NB4 (cell line): ENCODE measurements around the gene SLC7A8.

Experiments used
- POLR2A ChIP-seq: IDR thresholded peaks from 2 replicates; pipeline ENCODE4 v1.6.1; 2011; ENCODE audit warnings: mild to moderate bottlenecking; ENCODE audit not compliant: insufficient read length; ENCODE audit errors: extremely low read depth
- TF ChIP-seq, protein P1 (sequence below): IDR thresholded peaks from 2 replicates; pipeline ENCODE4 v1.6.1; 2011; ENCODE audit warnings: low read depth, low read length

DNA sequence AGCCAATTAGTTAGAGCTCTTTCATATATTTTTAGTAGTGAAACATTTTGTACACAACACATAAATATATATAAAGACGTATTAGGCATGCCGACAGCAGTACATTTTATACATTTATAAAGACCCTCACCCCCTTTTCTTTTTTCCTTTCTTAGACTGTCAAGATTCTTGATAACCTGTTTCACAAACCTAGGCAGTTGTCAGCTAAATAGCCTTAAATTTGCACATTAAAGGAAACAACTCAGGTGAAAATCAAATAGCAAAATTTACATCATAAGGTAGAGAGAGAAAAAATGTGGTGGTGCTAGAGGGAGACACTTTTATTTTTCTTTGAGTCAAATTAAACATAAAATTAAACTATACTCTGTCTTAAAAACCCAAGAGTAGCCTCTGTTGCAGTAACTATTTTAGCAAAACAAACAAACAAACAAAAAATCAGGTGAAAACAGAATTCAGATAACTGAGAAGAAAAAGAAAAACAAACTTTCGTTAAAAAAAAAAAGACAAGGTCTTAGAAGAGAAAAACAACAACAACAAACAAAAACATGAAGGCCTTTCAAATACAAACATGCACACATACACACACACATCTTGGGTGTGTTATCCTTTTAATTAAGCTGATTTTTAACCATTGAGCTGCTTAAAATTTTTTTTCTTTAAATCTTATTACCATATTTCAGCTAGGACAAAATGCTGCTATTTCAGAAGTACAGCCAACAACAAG is 23.1 kb upstream of the SLC7A8 start:
- no peak for TF ChIP-seq POLR2A
- TF ChIP-seq, protein P1, sequence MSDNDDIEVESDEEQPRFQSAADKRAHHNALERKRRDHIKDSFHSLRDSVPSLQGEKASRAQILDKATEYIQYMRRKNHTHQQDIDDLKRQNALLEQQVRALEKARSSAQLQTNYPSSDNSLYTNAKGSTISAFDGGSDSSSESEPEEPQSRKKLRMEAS = no peak
